Breast epithelium (tissue), 3 donors: ENCODE measurements around the gene GUCA1A.

Experiments
- CTCF ChIP-seq, 3 donors: fragments of 450-650 bp; IDR thresholded peaks; one replicate each; pipeline ENCODE4 v1.5.1; 2016 to 2017; ENCODE audit warnings: antibody characterized with exemption in 3 of 3, mild to moderate bottlenecking in 3 of 3, moderate library complexity in 3 of 3
- POLR2A ChIP-seq: fragments of 450-650 bp; IDR thresholded peaks from one replicate; pipeline ENCODE4 v1.6.1; 2016; ENCODE audit warnings: antibody characterized with exemption, mild to moderate bottlenecking, moderate library complexity
- POLR2AphosphoS5 ChIP-seq, 3 donors: sonication (generic); formaldehyde crosslinking; IDR thresholded peaks; one replicate each; pipeline ENCODE4 v1.6.1; 2017; ENCODE audit warnings: antibody characterized with exemption in 3 of 3

GRCh38 chr6:42131531-42131930 is 41.6 kb upstream of the GUCA1A start:
- TF ChIP-seq CTCF (IDR thresholded peaks at IDR 0.05) (no peak), POLR2A (no peak), POLR2AphosphoS5 (IDR thresholded peaks at IDR 0.05) (no peak)
